ENCODE data around the gene LDB2. TPM values are rescaled to one million over a fixed set of nuclear protein-coding genes. Genes with fewer than 3 reads are reported as not detected.

The LDB2 gene
- total RNA-seq, 1 experiment from 2014 or later = not detected

- CTCF ChIA-PET = no interaction called here
- H3K36me3 Mint-ChIP-seq (ENCODE audit: insufficient read depth, unreplicated experiment) = no peaks in the 10 kb centered on the region
- intact Hi-C loops (cut with micrococcal nuclease; ENCODE audit: unreplicated experiment) = no loop called here
- H3K4me1 Mint-ChIP-seq (ENCODE audit: low read depth, unreplicated experiment) = no peaks in the 10 kb centered on the region
- DNase-seq = no peak
- no peaks in the 10 kb centered on the region for H3K27me3 Mint-ChIP-seq (ENCODE audit: unreplicated experiment)
- no peak for TF ChIP-seq CTCF (IDR thresholded peaks at IDR 0.05; ENCODE audit: unreplicated experiment)
- peaks cover 3% of the 10 kb centered on the region for H3K9me3 Mint-ChIP-seq (ENCODE audit: low read depth, unreplicated experiment)
- no peak overlapping the region for H3K27ac Mint-ChIP-seq (ENCODE audit: unreplicated experiment)
- no peak overlapping the region for H3K4me3 Mint-ChIP-seq (ENCODE audit: low read depth, unreplicated experiment)
- BruUV-seq (replicated peaks) = no TSS peak
Measured at GRCh38 chr4:16884673-16885460, 13.6 kb downstream of the LDB2 start.

- Mint-ChIP-seq H3K4me1 (ENCODE audit: low read depth, unreplicated experiment) (no peaks in the 10 kb centered on the region), H3K36me3 (ENCODE audit: insufficient read depth, unreplicated experiment) (no peaks in the 10 kb centered on the region), H3K27me3 (ENCODE audit: unreplicated experiment) (no peaks in the 10 kb centered on the region), H3K4me3 (ENCODE audit: low read depth, unreplicated experiment) (no peak overlapping the region), H3K27ac (ENCODE audit: unreplicated experiment) (no peak overlapping the region), H3K9me3 (ENCODE audit: low read depth, unreplicated experiment) (peaks cover 3% of the 10 kb centered on the region)
- CTCF ChIA-PET = no interaction called here
- intact Hi-C loops (cut with micrococcal nuclease; ENCODE audit: unreplicated experiment) = no loop called here
- no peak for DNase-seq
- no peak for TF ChIP-seq CTCF (IDR thresholded peaks at IDR 0.05; ENCODE audit: unreplicated experiment)
- BruUV-seq (replicated peaks) = no TSS peak
Measured at GRCh38 chr4:16883806-16884205, 14.6 kb downstream of the LDB2 start.

GRCh38 chr4:16881151-16881884 is 17.1 kb downstream of the LDB2 start:
- Mint-ChIP-seq H3K27me3 (ENCODE audit: unreplicated experiment) (no peaks in the 10 kb centered on the region), H3K9me3 (ENCODE audit: low read depth, unreplicated experiment) (peaks cover 3% of the 10 kb centered on the region), H3K4me1 (ENCODE audit: low read depth, unreplicated experiment) (no peaks in the 10 kb centered on the region), H3K4me3 (ENCODE audit: low read depth, unreplicated experiment) (no peak overlapping the region), H3K36me3 (ENCODE audit: insufficient read depth, unreplicated experiment) (no peaks in the 10 kb centered on the region), H3K27ac (ENCODE audit: unreplicated experiment) (no peak overlapping the region)
- BruUV-seq (replicated peaks) = no TSS peak
- intact Hi-C loops (cut with micrococcal nuclease; ENCODE audit: unreplicated experiment) = no loop called here
- DNase-seq = no peak
- CTCF ChIA-PET = interaction anchor here (1.6 kb wide), 1 partner anchor 15 kb away, joined by 3 read pairs; no protein-coding TSS in a partner anchor
- TF ChIP-seq CTCF (IDR thresholded peaks at IDR 0.05; ENCODE audit: unreplicated experiment) = no peak

- BruUV-seq (replicated peaks) = no TSS peak
- no peak overlapping the region for H3K27ac Mint-ChIP-seq (ENCODE audit: unreplicated experiment)
Measured at GRCh38 chr4:16875487-16875886, 23.0 kb downstream of the LDB2 start.

More at GRCh38 chr4:16875487-16875886, 23.0 kb downstream of the LDB2 start:
- H3K27me3 Mint-ChIP-seq (ENCODE audit: unreplicated experiment) = no peaks in the 10 kb centered on the region
- H3K4me3 Mint-ChIP-seq (ENCODE audit: low read depth, unreplicated experiment) = no peak overlapping the region
- no peak for TF ChIP-seq CTCF (IDR thresholded peaks at IDR 0.05; ENCODE audit: unreplicated experiment)
- no peak for DNase-seq
- intact Hi-C loops (cut with micrococcal nuclease; ENCODE audit: unreplicated experiment) = no loop called here
- CTCF ChIA-PET = no interaction called here
- H3K9me3 Mint-ChIP-seq (ENCODE audit: low read depth, unreplicated experiment) = no peaks in the 10 kb centered on the region
- no peaks in the 10 kb centered on the region for H3K36me3 Mint-ChIP-seq (ENCODE audit: insufficient read depth, unreplicated experiment)
- H3K4me1 Mint-ChIP-seq (ENCODE audit: low read depth, unreplicated experiment) = no peaks in the 10 kb centered on the region

Measured in Calu3 (cell line).